ENCODE results near the gene ZNF827. TPM values are rescaled to one million over a fixed set of nuclear protein-coding genes. Genes with fewer than 3 reads are reported as not detected.

The ZNF827 gene
- total RNA-seq, 4 donors from 2014 or later = 9.3 to 39.4 (median 20.3) TPM

GRCh38 chr4:145884775-145885174 lies 53.8 kb downstream of the ZNF827 start:
- Histone ChIP-seq H3K4me1 (peaks cover 4 to 46% (median 10%) of the 10 kb centered on the region in 3 donors), H3K36me3 (peaks cover 0 to 8% of the 10 kb centered on the region in 2 donors), H3K27ac (no peak overlapping the region), H3K27me3 (no peaks in the 10 kb centered on the region), H3K9me3 (no peaks in the 10 kb centered on the region), H3K4me3 (no peak overlapping the region)
- no peak for TF ChIP-seq CTCF (IDR thresholded peaks at IDR 0.05)
- no peak for TF ChIP-seq POLR2AphosphoS5 (IDR thresholded peaks at IDR 0.05)
- no peak for TF ChIP-seq POLR2A (IDR thresholded peaks at IDR 0.05)
- TF ChIP-seq EP300 (IDR thresholded peaks at IDR 0.05) = no peak
- ATAC-seq = no peak
- 92 to 100% methylated on average over 1 of the region's 1 CpG for WGBS, 2 donors (ENCODE audit: low coverage in 1 of 2)

GRCh38 chr4:145883101-145883694 lies 55.4 kb downstream of the ZNF827 start:
- Histone ChIP-seq H3K9me3 (no peaks in the 10 kb centered on the region), H3K27ac (no peak overlapping the region), H3K4me3 (no peak overlapping the region), H3K27me3 (no peaks in the 10 kb centered on the region), H3K4me1 (peaks cover 10 to 59% (median 18%) of the 10 kb centered on the region in 3 donors), H3K36me3 (peaks cover 0 to 8% of the 10 kb centered on the region in 2 donors)
- ATAC-seq = no peak
- no peak for TF ChIP-seq POLR2AphosphoS5 (IDR thresholded peaks at IDR 0.05)
- TF ChIP-seq POLR2A (IDR thresholded peaks at IDR 0.05) = no peak
- TF ChIP-seq EP300 (IDR thresholded peaks at IDR 0.05) = no peak
- TF ChIP-seq CTCF (IDR thresholded peaks at IDR 0.05) = no peak
- WGBS, 2 donors (ENCODE audit: low coverage in 1 of 2) = 89 to 100% methylated on average over 2 to 3 of the region's 4 CpGs

- WGBS, 2 donors (ENCODE audit: low coverage in 1 of 2) = 62 to 86% methylated on average over 2 to 5 of the region's 7 CpGs
- Histone ChIP-seq H3K27ac (no peak overlapping the region), H3K4me3 (no peak overlapping the region), H3K4me1 (peaks cover 10 to 54% (median 18%) of the 10 kb centered on the region in 3 donors), H3K9me3 (no peaks in the 10 kb centered on the region), H3K27me3 (no peaks in the 10 kb centered on the region), H3K36me3 (peaks cover 0 to 8% of the 10 kb centered on the region in 2 donors)
- ATAC-seq = no peak
- TF ChIP-seq CTCF (IDR thresholded peaks at IDR 0.05) (no peak), POLR2A (IDR thresholded peaks at IDR 0.05) (no peak), EP300 (IDR thresholded peaks at IDR 0.05) (no peak), POLR2AphosphoS5 (IDR thresholded peaks at IDR 0.05) (no peak)
Measured at GRCh38 chr4:145882604-145883003, 56.0 kb downstream of the ZNF827 start.

- H3K27ac ChIP-seq = peak overlapping the region in 1 of 4 donors; percentile 3
- no peak for ATAC-seq
- 75 to 90% methylated on average over 2 to 5 of the region's 8 CpGs for WGBS, 2 donors (ENCODE audit: low coverage in 1 of 2)
Measured at GRCh38 chr4:145881989-145882388, 56.6 kb downstream of the ZNF827 start.

More at GRCh38 chr4:145881989-145882388, 56.6 kb downstream of the ZNF827 start:
- Histone ChIP-seq H3K27me3 (no peaks in the 10 kb centered on the region), H3K4me1 (peaks cover 8 to 48% (median 16%) of the 10 kb centered on the region in 3 donors), H3K4me3 (no peak overlapping the region), H3K9me3 (no peaks in the 10 kb centered on the region), H3K36me3 (peaks cover 0 to 8% of the 10 kb centered on the region in 2 donors)
- TF ChIP-seq EP300 (IDR thresholded peaks at IDR 0.05) = no peak
- no peak for TF ChIP-seq POLR2A (IDR thresholded peaks at IDR 0.05)
- no peak for TF ChIP-seq CTCF (IDR thresholded peaks at IDR 0.05)
- no peak for TF ChIP-seq POLR2AphosphoS5 (IDR thresholded peaks at IDR 0.05)

Data from gastroesophageal sphincter (tissue), 4 donors.